ENCODE data around the gene SYT15.
"Not testable (repeated sequence)": the region's sequence is repeated elsewhere in the genome, so short reads cannot be mapped to it uniquely, and the experiment has no call there.

Gene SYT15

DNA sequence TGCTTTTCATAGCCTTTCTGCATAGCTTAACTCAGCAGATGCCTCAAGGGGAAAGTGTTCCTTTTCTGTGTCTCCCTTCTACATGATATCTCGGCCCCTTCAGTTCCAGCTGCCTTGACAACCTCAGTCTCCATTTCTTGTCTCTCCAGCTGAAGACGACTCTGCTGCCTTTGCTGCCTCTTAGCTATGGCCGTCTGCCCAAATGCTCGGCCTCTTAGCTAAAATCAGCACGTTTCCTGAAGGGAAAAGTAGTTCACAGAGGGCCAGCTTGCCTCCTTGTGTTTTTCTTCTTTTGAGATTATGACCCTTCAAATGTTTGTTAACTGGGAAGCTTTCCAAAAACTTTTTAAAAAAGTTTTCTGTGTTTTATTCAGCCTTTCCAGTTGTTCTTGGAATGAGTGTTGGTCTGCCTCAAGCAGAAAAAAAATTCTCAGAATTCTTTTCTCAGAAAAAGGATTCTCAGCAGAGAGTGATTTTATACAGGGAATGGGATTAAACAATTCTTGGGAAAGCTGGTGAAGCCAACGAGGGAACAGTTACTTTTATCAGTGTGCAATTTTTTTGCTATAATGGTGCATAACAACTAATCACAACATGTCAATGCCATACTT lies 15.6 kb downstream of the SYT15 start:
- not testable (repeated sequence) for DNase-seq

DNA sequence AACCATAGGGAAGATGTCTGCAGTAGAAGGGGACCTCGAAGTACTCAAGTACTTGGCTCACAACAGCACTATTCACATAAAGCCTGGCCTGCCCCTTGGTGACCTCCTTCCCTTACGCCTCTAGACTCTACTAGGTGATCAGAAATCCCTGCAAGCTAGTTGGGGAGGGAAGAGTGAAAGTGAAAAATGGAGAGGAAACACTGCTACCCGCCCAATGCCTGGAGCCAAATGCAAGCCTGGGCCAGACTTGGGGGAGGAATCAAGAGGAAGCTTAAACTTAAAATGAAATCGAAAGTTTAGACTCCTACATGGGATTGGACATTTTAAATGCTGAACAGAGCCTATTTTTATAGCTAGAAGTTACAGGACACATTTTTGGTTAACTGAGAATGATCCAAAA lies 17.6 kb downstream of the SYT15 start:
- not testable (repeated sequence) for DNase-seq

DNA sequence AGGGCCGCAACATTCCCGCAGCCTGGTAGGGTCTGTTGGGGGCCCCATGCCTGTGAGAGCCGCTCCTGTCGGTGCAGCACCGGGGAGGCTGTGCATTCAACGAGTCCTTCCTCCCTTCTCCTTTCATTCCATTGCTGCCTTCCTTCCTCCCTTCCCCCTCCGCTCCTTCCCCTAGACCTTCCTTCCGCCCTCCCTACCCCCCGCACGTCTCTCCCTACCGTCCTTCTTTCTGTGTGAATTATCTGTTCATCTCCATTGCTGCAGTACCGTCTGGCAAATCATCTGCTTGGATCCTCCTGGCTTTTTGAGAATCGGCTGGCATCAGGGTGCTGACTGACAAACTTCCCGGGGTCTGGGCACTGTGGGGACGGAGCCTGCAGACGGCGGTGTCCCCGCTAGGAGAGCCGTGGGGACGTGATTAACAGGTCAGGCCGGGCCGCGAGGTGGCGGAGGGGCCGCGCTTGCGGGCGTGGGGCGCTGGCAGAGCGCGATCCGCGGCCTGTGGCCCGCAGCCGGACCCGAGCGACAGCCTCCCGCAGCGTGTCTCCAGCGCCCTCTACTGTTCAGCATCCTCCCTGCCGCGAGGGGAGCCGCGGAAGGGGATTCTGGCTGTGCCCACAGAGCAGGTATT lies 18.8 kb downstream of the SYT15 start:
- DNase-seq = not testable (repeated sequence)

DNA sequence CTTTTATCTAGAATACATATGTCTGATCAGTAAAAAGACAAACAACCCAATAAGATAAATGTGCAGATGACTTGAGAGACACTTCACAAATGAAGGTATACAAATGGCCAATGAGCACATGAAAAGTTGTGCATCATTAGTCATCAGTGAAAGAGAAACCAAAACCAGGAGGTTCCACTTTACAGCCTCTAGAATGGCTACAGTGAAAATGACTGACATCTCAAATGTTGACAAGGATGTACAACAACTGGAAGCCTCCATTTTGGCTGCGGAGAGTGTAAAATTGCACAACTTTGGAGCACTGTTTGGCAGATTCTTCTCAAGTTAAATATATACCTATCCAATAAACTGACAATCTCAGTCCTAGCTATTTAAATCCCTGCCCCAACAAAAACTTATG lies 21.6 kb downstream of the SYT15 start:
- DNase-seq = not testable (repeated sequence)

DNA sequence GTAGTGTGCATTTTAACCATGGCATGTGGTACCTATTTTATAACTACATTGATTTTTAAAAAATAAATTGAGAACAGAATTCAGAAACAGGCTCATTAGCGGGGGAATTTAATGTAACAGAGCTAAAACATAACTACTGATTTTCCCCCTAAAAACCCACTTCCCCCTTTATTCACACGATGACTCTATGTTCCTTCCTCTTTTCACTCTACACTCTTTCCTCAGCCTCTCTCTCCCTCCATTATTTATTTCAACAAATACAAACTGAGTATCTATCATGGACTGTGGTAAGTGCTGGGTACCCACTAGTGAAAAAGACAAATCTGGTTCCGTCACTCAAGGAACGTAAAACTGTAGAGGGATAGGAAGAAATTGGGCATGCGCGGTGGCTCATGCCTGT lies 36.6 kb downstream of the SYT15 start:
- DNase-seq = not testable (repeated sequence)

DNA sequence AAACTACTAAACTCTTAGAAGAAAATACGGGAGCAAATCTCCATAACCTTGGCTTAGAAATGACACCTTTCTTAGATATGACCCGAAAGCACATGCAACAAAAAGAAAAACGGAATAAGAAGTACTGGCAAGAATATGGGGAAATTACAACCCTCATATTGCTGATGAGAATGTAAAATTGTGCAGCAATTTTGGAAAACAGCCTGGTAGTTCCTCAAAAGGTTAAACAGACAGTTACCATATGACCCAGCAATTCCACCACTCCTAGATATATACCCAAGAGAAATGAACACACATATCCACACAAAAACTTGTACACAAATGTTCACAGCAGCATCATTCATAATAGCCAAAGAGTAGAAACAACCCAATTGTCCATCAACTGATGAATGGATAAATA lies 37.3 kb downstream of the SYT15 start:
- DNase-seq = not testable (repeated sequence)

DNA sequence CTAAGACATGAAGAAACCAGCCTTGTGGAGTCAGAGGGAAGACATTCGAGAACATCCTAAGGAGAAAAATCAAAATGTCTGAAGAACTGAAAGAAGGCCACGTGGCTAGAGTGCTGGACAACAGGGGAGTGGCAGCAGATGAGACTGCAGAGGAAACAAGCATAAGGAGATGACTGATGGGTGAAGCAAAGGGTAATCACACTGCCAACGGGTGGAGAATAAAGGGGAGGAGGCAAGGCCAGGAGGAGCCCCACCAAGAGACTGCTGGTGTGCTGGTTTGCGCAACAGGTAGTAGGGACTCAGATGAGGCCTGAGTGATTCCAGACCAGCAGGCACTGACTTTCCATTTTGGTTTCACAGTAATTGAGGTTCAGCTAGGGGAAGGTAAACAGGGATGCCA lies 38.2 kb downstream of the SYT15 start:
- not testable (repeated sequence) for DNase-seq

DNA sequence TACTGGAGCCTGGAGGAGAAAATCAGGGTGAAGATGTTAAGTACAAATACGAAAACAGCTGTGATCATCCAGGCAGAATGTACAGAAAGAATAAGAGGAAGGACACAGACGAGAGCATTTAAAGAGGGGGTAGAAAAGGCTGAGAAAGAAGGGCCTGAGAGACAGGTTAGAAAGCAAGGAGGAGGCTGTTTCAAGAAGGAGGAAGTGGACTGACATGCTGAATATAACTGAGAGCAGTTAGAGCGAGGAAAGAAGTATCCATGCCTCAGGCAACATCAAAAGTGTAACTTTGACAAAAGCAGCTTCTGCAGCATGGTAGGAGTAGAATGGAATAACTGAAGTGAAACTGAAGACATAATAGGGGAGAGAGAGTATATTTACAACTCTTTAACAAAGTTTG lies 39.0 kb downstream of the SYT15 start:
- not testable (repeated sequence) for DNase-seq

DNA sequence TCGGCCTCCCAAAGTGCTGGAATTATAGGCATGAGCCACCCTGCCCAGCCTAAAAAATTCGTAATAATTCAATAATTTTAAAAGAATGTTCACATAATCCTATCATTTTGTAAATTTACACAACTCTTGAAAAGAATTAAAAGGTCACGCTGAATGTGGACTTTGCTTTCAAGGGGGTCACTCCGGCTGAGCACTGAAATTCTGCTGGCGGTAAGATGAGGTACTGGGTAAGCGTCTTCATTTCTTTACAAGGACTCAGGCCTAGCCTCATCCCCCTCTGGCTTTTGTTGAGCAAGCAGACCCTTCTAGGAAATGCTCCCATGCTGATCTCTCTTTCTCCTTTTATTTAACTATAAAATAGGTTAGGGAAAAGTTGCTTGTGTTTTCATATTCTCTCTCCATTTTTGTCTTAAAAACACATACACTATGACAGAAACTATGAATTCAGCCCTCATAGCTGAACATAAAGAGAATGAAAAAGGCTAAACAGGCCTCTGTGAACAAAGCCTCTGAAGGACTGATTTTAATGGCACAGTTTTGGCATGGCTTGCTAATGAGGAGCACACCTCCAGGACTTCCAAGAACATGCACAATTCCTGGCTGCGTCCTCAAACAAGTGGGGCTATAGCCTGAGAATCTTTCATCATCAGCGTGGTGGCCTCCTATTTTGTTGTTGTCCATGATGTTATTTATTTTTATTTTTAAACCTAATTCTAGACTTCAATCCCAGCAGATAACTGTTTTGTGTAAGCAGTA lies 45.1 kb downstream of the SYT15 start:
- not testable (repeated sequence) for DNase-seq

DNA sequence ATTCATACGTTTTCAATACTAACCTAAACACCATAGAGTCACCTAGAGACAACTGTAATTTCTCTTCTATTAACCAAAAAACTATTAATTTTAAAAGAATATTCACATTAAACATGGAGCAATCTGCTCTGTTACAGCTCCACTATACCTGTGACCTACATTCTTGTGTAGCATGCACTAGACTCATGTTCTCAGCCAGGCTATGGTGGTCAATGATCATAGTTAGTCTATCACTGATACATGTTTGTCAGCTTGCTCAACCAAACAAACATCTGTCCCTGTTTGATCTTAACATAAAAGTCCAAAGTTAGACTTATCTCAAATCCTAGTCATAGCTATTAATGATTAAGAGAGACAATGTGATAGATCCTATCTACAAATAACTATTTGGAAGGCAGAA lies 50.9 kb downstream of the SYT15 start:
- not testable (repeated sequence) for DNase-seq

DNA sequence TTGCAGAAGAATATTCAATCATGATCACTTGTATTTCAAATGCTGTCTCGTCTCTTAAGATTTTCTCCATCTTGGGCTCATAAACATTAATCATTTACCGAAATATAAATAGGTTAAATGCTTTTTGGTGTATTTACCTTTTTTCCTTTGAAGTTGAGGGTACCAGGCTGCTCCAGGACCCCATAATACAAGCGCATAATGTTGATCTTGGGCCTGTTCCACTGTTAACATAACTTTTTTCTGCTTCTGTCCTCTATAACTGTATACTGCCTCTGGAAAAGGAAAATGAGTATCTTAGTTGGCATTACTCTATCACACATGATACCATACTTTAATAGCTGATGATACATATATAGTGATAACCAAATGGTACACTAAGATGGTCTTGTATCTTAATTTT lies 51.9 kb downstream of the SYT15 start:
- DNase-seq = not testable (repeated sequence)

DNA sequence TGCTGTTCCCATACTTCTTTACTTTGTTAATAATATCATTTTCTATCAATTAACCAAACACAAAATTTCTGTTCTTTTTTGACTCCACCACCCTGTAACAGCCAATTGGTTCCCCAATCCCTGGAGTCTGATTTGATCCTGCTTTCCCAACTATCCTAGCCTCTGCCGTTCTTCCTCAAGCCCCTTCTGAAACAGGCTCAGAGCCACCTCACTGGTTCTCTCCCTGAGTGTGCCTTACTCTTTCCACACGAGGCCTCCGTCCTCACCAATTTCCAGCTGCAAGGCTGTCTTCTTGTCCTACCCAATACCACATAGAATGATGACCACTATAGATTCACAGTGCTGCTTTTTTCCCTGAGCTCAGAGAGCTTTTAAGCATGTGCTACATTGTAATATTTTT lies 52.8 kb downstream of the SYT15 start:
- not testable (repeated sequence) for DNase-seq

DNA sequence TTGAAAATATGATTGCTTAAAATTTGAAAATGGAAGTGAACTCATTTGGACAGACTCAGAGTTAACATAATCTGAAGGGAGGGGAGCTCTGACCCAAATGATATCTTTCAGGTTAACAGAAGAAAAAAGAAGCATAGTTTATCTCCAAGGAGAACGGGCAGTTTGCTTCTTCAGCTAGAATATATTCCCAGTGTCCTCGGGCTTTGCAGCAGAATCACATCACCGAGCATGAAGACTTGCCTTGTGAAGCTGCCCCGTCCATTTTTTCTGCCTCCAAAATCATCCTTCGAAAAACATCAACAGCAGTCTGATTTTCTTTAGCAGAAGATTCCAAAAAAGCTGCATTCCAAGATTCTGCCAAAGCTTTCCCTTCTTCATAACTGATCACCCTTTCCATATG lies 55.8 kb downstream of the SYT15 start:
- not testable (repeated sequence) for DNase-seq

DNA sequence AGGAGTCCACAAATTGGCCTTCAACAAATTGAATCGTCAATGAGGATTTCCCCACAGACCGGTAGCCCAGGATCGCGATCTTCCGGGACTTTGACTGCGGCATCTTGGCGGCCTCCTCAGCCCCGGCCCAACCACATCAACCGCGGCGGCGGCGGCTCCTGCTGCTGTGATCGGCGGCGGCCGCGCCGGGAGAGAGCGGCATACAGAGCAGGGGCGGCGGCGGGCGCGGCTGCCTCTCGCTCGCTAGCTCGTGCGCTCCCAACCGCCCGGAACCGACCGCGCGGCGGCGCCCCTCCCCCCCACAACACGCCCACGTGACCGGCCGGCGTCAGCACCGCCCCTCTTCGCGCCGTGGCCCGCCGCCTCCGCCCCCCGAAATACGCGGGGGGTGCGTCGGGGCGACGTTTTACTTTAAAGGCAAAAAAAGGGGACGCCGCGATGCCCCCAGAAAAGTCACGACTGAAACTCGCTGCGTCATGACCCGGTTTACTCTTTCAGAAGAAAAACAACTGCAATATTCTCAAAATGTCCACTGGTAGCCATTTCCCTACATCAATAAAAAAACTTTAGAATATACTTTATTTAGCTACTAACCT lies 56.5 kb downstream of the SYT15 start:
- DNase-seq = not testable (repeated sequence)

DNA sequence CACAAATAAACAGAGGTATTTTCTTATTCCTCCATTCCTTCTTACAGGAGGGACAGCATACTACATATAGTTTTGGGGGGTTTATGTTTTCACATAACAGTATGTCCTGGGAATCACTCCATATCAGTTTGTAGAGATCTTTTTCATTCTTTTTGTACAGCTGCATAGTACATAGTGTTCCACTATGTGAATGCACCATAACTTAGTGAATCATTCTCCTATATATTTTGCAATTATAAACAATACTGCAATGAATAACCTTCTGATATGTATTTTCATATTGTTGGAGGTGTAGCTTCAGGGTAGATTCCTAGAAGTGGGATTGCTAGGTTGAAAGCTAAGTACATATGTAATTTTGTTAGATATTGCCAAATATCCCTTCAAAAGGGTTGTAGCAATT lies 61.1 kb downstream of the SYT15 start:
- DNase-seq = not testable (repeated sequence)

Measured in activated T-cell treated with anti-CD3 and anti-CD28 coated beads for 4 hours (primary cell).